IPS-18a (cell line): Measurements from ENCODE around the gene SPPL2B.

Experiments used
- H3K27ac ChIP-seq: one replicate; pipeline ENCODE4 v1.5.1; 2013; ENCODE audit warnings: low read length
- H3K27me3 ChIP-seq: one replicate; pipeline ENCODE4 v1.6.1; 2013; ENCODE audit warnings: mild to moderate bottlenecking, low read length; ENCODE audit not compliant: control insufficient read depth, insufficient read depth
- H3K36me3 ChIP-seq: one replicate; pipeline ENCODE4 v1.6.1; 2013; ENCODE audit warnings: low read depth, low read length; ENCODE audit not compliant: control insufficient read depth
- H3K4me1 ChIP-seq: one replicate; pipeline ENCODE4 v1.6.1; 2013; ENCODE audit warnings: low read depth, low read length; ENCODE audit not compliant: control insufficient read depth
- H3K4me3 ChIP-seq: one replicate; pipeline ENCODE4 v1.5.1; 2013; ENCODE audit warnings: low read length
- H3K9ac ChIP-seq: one replicate; pipeline ENCODE4 v1.6.1; 2013; ENCODE audit warnings: mild to moderate bottlenecking, low read length, moderate library complexity
- H3K9me3 ChIP-seq: one replicate; pipeline ENCODE4 v1.6.1; 2013; ENCODE audit warnings: low read depth, low read length; ENCODE audit not compliant: control insufficient read depth

SPPL2B gene

DNA sequence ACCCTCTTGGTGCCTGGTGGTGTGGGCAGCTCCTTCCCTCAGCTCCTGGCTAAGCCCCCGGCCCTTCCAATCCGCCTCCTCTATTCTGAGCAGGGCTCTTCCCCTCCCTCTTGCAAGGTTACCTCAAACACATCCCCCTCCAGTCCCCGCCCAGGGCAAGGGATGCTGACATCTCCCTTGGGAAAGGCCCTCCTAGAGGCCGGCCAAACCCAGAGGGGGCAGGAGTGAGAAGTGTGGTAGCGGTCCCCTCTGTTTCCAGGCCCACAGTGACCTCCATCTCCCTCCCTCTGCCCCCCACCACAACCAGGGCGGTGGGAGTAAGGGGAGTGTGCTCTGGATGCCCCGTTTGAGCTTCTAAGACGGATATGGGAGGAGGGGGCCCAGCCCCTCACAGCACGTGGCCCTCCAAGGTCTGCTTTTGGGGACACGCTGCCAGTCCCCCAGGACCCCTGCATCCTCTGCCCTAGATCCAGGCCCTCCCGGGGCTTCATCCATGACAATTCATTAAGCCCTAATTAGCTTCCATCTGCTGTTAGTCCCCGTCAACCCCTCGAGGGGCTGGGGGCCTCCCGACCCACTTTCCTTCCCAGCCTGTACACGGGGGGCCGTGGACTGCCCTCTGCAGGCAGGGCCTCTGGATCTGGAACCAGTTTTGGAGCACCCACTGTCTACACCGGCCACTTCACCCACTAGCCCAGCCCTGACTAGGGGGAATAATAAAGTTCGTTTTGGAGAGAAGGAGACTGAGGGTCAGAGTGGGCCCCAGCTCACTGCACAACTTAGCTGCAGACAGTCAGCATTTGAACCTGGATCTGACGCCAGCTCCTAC, 22.8 kb upstream of the SPPL2B start:
- Histone ChIP-seq H3K27ac (no peak overlapping the region), H3K4me3 (no peak overlapping the region), H3K36me3 (no peaks in the 10 kb centered on the region), H3K27me3 (peaks cover 52% of the 10 kb centered on the region), H3K9me3 (no peaks in the 10 kb centered on the region), H3K9ac (no peak overlapping the region), H3K4me1 (no peaks in the 10 kb centered on the region)

DNA sequence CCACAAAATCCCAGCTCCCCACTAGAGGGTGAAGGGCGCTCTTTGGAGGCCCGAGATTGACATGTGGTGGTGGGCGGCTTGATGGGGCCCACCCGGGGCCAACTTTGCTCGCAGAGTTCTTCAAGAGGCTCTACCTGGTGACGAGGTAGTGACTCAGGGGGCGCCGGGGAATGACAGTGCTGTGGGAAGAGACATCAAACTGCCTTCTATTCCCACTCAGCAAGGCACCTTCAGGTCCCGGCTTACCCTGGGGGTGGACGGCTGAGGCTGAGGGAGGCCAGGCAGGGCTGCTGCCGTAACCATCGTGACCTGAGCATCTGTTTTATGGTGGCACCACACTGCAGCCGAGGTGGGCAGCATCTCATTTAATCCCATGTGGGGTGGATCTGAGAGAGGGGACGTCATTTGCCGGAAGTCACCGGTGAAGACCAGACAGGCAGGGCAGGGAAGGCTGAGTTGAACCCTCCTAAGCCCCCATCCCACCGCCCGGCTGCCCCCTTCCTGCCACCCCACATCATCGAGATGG, 22.1 kb upstream of the SPPL2B start:
- Histone ChIP-seq H3K27me3 (peaks cover 52% of the 10 kb centered on the region), H3K4me3 (no peak overlapping the region), H3K9me3 (no peaks in the 10 kb centered on the region), H3K36me3 (no peaks in the 10 kb centered on the region), H3K9ac (no peak overlapping the region), H3K27ac (no peak overlapping the region), H3K4me1 (no peaks in the 10 kb centered on the region)

DNA sequence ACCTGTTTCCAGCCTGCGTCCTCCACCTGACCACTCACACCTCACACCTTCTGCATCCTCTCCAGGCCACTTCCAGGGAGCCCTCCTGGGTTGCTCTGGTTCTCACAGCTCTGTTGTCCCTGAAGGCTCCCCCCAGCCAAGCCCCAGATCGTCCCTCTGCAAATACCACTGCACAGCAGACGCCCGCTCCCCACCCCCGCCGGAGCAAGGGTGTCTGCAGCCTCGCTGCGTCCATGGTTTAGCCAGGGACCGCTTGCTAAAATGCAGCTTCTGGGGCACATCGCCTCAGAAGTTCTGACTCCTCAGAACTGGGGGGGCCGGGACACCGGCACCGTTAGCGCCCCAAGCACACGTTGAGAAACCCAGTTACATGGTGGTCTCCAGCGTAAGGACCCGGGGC, 21.5 kb upstream of the SPPL2B start:
- no peak overlapping the region for H3K9ac ChIP-seq
- no peaks in the 10 kb centered on the region for H3K9me3 ChIP-seq
- H3K36me3 ChIP-seq = no peaks in the 10 kb centered on the region
- no peak overlapping the region for H3K27ac ChIP-seq
- peaks cover 51% of the 10 kb centered on the region for H3K27me3 ChIP-seq
- no peaks in the 10 kb centered on the region for H3K4me1 ChIP-seq
- no peak overlapping the region for H3K4me3 ChIP-seq

DNA sequence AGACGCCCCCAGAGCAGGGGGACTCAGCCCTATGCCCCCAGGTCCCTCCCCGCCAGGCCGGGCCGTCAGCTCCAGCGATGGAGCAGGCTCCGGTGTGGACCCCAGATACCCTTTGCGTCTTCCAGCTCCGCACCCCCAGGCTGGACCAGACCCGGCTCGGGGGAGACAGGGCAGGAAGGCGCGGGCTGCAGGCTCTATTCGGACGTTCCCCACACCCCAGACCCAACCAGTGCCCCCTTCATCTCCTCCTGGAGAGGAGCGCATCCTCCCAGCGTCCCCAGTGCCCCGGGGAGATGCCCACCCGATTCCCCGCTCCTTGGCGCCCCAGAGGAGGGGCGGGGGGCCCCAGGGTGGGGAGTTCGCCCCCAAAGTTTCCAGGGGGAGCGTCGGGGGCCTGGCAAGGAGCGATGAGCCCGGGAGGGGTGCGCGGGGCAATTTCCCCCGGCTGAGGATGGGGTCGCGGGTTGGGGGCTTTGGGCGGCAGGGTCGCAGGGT, 20.9 kb upstream of the SPPL2B start:
- Histone ChIP-seq H3K4me3 (no peak overlapping the region), H3K27ac (no peak overlapping the region), H3K4me1 (no peaks in the 10 kb centered on the region), H3K9ac (no peak overlapping the region), H3K27me3 (peaks cover 45% of the 10 kb centered on the region), H3K9me3 (no peaks in the 10 kb centered on the region), H3K36me3 (no peaks in the 10 kb centered on the region)

DNA sequence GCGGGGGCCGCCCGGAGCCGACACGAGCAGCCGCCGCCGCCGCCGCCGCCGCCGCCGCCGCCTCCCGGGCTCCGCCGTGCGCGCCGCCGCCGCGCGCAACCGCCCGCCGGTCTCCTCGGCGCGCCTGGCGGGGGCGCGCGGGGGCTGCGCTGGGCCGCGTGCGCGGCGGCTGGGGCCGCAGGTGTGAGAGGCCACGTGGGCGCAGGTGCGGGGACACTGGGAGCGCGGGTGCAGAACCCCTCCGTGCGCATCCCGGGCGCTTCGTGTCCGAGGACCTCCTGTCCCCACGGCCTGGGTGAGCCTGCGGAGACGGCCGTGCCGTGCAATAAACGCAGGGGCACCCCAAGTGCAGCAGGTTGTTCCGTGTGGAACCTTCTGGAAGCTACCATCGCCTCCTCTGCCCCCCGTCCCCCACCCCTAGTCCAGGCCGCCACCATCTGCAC, 20.3 kb upstream of the SPPL2B start, which contains the start of gene LINGO3:
Gene LINGO3 (minus strand): TSS at position 41 of the 443 bp plus-strand sequence. CDS start 16,378 bp downstream, outside the sequence.
- Histone ChIP-seq H3K27me3 (peaks cover 39% of the 10 kb centered on the region), H3K4me3 (no peak within 1 kb of the TSS), H3K9ac (no peak within 1 kb of the TSS), H3K27ac (no peak within 1 kb of the TSS), H3K36me3 (no peaks in the 10 kb centered on the region), H3K9me3 (no peaks in the 10 kb centered on the region), H3K4me1 (no peaks in the 10 kb centered on the region)

DNA sequence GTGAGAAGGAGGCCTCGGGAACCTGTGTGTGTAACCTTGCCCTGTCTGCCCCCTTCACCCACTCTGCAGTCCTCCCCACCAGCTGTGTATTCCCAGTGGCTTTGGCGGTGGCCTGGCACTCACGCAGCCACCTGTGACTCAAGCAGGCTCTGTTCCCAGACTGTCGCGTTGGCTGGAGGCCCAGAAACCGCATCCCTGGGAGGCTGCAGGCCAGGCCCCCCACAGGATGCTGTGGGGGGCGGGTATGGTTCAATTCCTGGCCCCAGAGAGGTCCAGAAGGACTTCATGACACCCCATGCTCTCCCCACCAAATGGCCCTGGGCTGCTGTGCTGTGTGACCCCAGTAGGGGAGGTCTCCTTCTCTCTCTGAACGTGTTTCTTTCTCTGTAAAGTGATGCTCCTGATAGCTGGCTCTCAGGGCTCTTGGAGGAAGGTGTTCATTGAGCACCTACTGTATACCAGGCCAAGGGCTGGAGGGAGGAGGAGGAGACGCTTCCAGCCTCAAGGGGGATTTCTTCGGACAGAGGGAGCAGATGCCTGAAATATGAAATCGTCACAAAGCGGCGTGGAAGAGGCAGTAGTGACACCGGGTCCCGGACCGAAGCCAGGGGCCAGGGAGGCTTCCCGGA, 18.6 kb upstream of the SPPL2B start:
- no peaks in the 10 kb centered on the region for H3K4me1 ChIP-seq
- H3K27ac ChIP-seq = no peak overlapping the region
- no peak overlapping the region for H3K4me3 ChIP-seq
- peaks cover 32% of the 10 kb centered on the region for H3K27me3 ChIP-seq
- H3K9me3 ChIP-seq = no peaks in the 10 kb centered on the region
- H3K36me3 ChIP-seq = no peaks in the 10 kb centered on the region
- no peak overlapping the region for H3K9ac ChIP-seq

DNA sequence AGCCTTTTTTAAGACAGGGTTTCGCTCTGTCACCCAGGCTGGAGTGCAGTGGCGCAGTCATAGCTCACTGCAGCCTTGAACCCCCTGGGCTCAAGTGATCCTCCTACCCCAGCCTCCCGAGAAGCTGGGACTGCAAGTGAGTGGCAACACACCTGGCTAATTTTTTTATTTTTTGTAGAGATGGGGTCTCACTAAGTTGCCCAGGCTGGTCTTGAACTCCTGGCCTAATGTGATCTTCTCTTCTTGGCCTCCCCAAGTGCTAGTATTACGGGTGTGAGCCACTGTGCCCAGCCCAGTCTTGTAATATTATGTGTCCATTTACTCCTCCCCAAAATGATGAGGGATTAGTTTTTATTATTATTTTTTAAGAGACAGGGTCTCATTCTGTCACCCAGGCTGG, 17.4 kb upstream of the SPPL2B start:
- no peak overlapping the region for H3K4me3 ChIP-seq
- H3K27me3 ChIP-seq = peaks cover 32% of the 10 kb centered on the region
- H3K36me3 ChIP-seq = no peaks in the 10 kb centered on the region
- H3K27ac ChIP-seq = no peak overlapping the region
- H3K9ac ChIP-seq = no peak overlapping the region
- no peaks in the 10 kb centered on the region for H3K4me1 ChIP-seq
- H3K9me3 ChIP-seq = no peaks in the 10 kb centered on the region

DNA sequence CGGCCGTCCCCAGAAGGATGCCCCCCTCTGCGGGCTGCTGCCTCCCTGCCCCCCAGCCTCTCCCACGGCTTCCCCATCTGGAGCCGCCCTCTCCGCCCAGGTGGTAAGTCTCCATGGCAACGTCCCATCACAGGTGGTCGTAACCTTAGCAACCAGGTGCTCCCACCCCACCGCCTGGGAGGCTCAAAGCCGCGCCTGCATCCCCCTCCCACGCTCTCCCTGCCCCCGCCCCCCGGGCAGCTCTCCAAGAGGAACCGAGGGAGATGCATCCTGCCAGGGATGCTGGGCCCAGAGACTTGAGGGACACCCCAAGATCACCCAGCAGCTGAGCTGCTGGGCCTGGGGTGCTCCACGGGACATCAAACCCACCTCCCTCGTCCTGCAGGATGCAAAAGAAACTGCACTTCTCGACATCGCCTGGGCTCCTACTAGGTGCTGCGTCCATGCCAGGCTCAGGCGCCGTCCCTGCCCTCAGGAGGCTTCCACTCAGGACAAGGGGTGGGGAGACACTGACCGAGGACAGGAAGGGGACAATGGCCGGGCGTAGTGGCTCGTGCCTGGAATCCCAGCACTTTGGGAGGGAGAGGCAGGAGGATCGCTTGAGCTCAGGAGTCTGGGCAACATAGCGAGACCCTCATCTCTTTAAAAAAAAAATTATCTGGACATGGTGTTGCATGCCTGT, 15.5 kb upstream of the SPPL2B start:
- no peak overlapping the region for H3K4me3 ChIP-seq
- no peaks in the 10 kb centered on the region for H3K9me3 ChIP-seq
- H3K27ac ChIP-seq = no peak overlapping the region
- H3K4me1 ChIP-seq = no peaks in the 10 kb centered on the region
- H3K27me3 ChIP-seq = peaks cover 18% of the 10 kb centered on the region
- no peaks in the 10 kb centered on the region for H3K36me3 ChIP-seq
- H3K9ac ChIP-seq = no peak overlapping the region

DNA sequence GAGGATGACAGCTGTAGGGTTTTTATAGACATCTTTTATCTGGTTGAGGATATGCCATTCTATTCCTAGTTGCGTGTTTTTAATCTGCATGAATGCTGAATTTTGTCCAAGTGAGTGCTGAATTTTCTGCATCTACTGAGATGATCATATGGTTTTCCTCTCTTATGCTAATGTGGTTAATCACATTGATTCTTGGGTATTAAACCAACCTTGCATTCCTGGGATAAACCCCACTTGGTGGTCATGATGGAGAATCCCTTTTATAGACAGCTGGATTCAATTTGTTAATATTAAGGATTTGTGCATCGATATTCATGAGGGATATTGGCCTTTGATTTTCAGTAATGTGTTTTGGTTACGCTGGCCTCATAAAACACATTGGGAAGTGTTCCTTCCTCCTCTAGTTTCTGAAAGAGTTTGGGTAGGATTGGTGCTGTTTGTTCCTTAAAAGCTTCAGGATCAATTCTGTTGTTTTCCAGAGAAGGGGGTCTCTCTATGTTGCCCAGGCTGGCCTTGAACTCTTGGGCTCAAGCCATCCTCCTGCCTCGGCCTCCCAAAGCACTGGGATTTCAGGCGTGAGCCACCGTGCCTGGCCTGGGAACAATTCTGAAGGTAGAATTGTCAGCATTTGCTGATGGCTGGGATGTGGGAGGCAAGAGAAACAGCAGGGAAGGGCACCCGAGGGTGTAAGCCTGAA, 13.2 kb upstream of the SPPL2B start:
- Histone ChIP-seq H3K9me3 (no peaks in the 10 kb centered on the region), H3K9ac (no peak overlapping the region), H3K36me3 (no peaks in the 10 kb centered on the region), H3K4me3 (no peak overlapping the region), H3K27ac (no peak overlapping the region), H3K4me1 (no peaks in the 10 kb centered on the region), H3K27me3 (no peaks in the 10 kb centered on the region)

DNA sequence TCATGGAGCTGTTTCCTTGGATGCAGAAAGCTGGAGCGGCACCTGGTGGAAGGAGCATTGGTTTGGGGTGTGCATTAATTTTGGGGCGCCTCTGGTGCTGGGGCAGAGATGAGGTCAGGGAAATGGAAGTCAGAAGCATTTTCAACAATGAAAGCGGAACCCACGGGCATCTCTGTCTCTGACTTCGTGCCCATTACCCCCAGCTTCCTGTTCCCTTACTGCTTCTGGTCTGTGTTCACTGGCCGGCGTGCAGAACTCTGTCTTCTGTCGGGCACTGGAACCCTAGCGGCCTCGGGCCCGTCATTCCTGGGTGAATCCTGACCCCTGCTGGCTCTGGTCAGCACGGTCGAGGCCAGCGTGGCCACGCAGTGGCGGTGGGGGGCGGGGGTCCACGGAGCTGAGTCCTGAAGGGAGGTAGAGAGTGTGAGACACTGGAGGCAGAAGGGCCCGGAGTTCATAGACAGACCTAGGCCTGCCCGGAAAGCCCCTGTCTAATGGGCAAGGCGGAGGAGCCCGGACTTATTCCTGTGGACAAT, 12.6 kb upstream of the SPPL2B start:
- H3K4me3 ChIP-seq = no peak overlapping the region
- H3K9me3 ChIP-seq = no peaks in the 10 kb centered on the region
- no peak overlapping the region for H3K9ac ChIP-seq
- no peak overlapping the region for H3K27ac ChIP-seq
- no peaks in the 10 kb centered on the region for H3K27me3 ChIP-seq
- H3K36me3 ChIP-seq = no peaks in the 10 kb centered on the region
- H3K4me1 ChIP-seq = no peaks in the 10 kb centered on the region

DNA sequence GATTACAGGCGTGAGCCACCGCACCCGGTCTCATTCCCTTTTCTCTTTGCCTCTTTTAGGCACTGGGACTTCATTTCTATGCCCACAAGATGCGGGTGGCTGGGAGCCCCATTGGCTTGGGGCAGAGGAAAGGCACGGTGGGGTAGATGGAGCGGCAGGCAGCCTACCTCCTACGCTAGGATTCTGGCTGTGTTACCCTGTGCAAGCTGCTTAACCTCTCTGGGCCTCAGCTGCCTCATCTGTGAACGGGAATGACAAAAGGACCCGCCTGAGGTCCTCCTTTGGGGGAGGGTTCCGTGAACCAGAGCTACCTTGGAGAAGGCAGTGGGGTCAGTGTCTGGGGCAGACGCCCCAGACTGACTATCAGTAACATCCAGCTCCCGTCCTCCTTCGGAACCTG, 11.2 kb upstream of the SPPL2B start:
- H3K27ac ChIP-seq = no peak overlapping the region
- no peaks in the 10 kb centered on the region for H3K36me3 ChIP-seq
- H3K27me3 ChIP-seq = no peaks in the 10 kb centered on the region
- H3K9ac ChIP-seq = no peak overlapping the region
- no peaks in the 10 kb centered on the region for H3K9me3 ChIP-seq
- no peaks in the 10 kb centered on the region for H3K4me1 ChIP-seq
- no peak overlapping the region for H3K4me3 ChIP-seq
